Stomach (tissue), 4 donors: Measurements from ENCODE around the gene CAMK2N2.

Source experiments
- EP300 ChIP-seq: sonication (generic); formaldehyde crosslinking; IDR thresholded peaks from one replicate; pipeline ENCODE4 v1.6.1; 2017; ENCODE audit warnings: antibody characterized with exemption
- POLR2A ChIP-seq, 4 donors: fragments of 450-650 bp; IDR thresholded peaks; one replicate each; pipeline ENCODE4 v1.6.1; 2016; ENCODE audit warnings: antibody characterized with exemption in 4 of 4, control low read depth in 2 of 4, mild to moderate bottlenecking in 1 of 4, moderate library complexity in 1 of 4
- TF ChIP-seq, protein P1 (sequence below), 7 experiments: fragments of 450-650 bp in 4 of 7; fragments of 200-600 bp in 3 of 7; sonication (generic) in 3 of 7; IDR thresholded peaks; one replicate each; pipeline ENCODE4 v1.5.1; 2016 to 2019; ENCODE audit warnings: antibody characterized with exemption in 7 of 7, control low read depth in 2 of 7, mild to moderate bottlenecking in 1 of 7

DNA sequence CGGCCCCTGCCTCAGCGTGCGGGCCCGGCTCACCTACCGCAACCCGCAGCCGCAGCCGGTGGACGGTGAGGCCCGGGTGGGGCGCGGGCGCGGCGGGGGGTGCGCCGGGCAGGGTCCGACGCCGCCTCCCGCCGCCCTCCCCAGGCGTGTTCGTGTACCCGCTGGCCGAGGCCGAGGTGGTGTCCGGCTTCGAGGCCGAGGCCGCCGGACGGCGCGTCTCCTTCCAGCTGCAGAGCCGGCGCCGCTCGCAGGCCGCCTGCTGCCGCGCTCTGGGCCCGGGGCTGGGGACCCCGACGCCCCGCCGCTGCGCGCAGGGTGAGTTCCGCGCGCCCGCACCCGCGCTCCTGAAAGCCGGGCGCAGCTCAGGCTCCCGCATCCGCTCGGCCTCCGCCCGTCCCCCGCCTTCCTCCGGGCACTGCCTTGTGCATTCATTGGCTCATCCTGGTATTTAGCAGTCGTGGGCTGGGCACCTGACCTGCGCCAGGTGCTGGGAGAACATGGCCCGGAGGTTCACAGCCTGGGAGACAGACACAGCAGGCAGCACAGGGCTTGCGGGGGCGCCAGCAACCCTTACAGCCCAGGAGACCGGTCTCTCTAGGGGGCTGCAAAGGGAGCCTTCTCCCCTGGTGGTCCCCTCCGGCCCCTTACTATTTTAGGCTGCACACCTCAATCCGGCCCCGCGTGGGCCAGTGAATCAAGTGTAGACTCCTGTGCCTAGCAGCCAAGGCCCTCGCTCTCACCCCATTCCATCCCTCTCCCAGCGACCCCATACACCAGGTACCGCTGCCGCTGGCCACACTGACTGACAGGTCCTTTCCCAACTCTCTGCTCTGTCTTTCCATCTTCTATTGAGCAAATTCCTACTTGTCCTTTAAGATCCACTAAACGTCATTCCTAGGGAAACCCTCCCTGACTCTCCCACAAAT, 30.5 kb downstream of the CAMK2N2 start:
- TF ChIP-seq, protein P1, sequence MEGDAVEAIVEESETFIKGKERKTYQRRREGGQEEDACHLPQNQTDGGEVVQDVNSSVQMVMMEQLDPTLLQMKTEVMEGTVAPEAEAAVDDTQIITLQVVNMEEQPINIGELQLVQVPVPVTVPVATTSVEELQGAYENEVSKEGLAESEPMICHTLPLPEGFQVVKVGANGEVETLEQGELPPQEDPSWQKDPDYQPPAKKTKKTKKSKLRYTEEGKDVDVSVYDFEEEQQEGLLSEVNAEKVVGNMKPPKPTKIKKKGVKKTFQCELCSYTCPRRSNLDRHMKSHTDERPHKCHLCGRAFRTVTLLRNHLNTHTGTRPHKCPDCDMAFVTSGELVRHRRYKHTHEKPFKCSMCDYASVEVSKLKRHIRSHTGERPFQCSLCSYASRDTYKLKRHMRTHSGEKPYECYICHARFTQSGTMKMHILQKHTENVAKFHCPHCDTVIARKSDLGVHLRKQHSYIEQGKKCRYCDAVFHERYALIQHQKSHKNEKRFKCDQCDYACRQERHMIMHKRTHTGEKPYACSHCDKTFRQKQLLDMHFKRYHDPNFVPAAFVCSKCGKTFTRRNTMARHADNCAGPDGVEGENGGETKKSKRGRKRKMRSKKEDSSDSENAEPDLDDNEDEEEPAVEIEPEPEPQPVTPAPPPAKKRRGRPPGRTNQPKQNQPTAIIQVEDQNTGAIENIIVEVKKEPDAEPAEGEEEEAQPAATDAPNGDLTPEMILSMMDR (IDR thresholded peaks at IDR 0.05), result no peak
- TF ChIP-seq POLR2A (IDR thresholded peaks at IDR 0.05) (no peak), EP300 (no peak)
